Lung (tissue), 12 donors: ENCODE data around the gene XYLT1. TPM values are rescaled to one million over a fixed set of nuclear protein-coding genes. Genes with fewer than 3 reads are reported as not detected.

Experiments
- ATAC-seq: fragments of 200-7000 bp; cut with Tn5 transposase; one replicate; pipeline ENCODE4 v1.9.1; 2020; ENCODE audit warnings: moderate number of reproducible peaks; ENCODE audit not compliant: insufficient read depth, low FRiP score
- DNase-seq, 3 donors: peaks; one replicate each; pipeline ENCODE4 v3.0.0-alpha.2; 2013 to 2017
- H3K27ac ChIP-seq, 2 donors: one replicate each; pipeline ENCODE4 v1.5.1; 2013; ENCODE audit warnings: mild to moderate bottlenecking in 2 of 2, moderate library complexity in 2 of 2, control low read depth in 1 of 2, inconsistent platforms in 1 of 2, low read depth in 1 of 2, low read length in 1 of 2
- H3K27me3 ChIP-seq, 3 donors: one replicate each; pipeline ENCODE4 v1.5.1; 2013; ENCODE audit warnings: low read length in 2 of 3; ENCODE audit not compliant: control insufficient read depth in 3 of 3, insufficient read depth in 3 of 3
- H3K36me3 ChIP-seq, 4 donors: one replicate each; pipeline ENCODE4 v1.5.1; 2013; ENCODE audit warnings: low read length in 4 of 4, mild to moderate bottlenecking in 1 of 4, moderate library complexity in 1 of 4; ENCODE audit not compliant: control insufficient read depth in 4 of 4, insufficient read depth in 4 of 4
- H3K4me1 ChIP-seq, 5 donors: one replicate each; pipeline ENCODE4 v1.5.1; 2013; ENCODE audit warnings: low read length in 5 of 5, mild to moderate bottlenecking in 2 of 5, moderate library complexity in 1 of 5; ENCODE audit not compliant: control insufficient read depth in 5 of 5, insufficient read depth in 5 of 5
- H3K4me3 ChIP-seq: one replicate; pipeline ENCODE4 v1.5.1; 2013; ENCODE audit warnings: mild to moderate bottlenecking, control low read depth, moderate library complexity
- H3K9ac ChIP-seq, 2 donors: one replicate each; pipeline ENCODE4 v1.5.1; 2013; ENCODE audit warnings: low read length in 2 of 2, control low read depth in 1 of 2; ENCODE audit not compliant: insufficient read depth in 1 of 2
- H3K9me3 ChIP-seq, 4 donors: one replicate each; pipeline ENCODE4 v1.5.1; 2013; ENCODE audit warnings: low read length in 3 of 4, mild to moderate bottlenecking in 1 of 4, moderate library complexity in 1 of 4; ENCODE audit not compliant: control insufficient read depth in 4 of 4, insufficient read depth in 3 of 4
- CTCF ChIP-seq: IDR thresholded peaks from 2 replicates; pipeline ENCODE4 v1.5.1; 2012; ENCODE audit warnings: mild to moderate bottlenecking; ENCODE audit errors: control extremely low read depth, extremely low read depth
- WGBS, 2 donors: extraction: QIAGEN DNeasy Blood & Tissue Kit; methylation state at CpG; one replicate each; pipeline ENCODE4 v1.1.7; 2013; 5-methylcytosine and 5-hydroxymethylcytosine counted together
- polyA plus RNA-seq, 2 donors: library from polyadenylated mRNA; stranded (reverse); fragments of 200-250 nt; gene quantifications; one replicate each; pipeline ENCODE4 v1.2.1, GENCODE V29; 2013
- total RNA-seq, 2 donors: library from RNA; depleted of rRNA in 1 of 2; stranded (reverse); fragments of >200 nt in 1 of 2; gene quantifications; one replicate each; pipeline ENCODE4 v1.2.1, GENCODE V29; 2014 to 2021
- donor health status: control.
- donor health status: control.
- donor health status: Bipolar disorder and iron deficiency.
- donor health status: healthy.
- donor health status: DM: yes; HTN: yes; CAD: no.

XYLT1 gene
- total and polyA plus RNA-seq, 4 donors: 1.4 to 11.5 (median 6.9) TPM

- H3K4me3 ChIP-seq: no peak overlapping the region
- H3K27ac ChIP-seq: no peak overlapping the region
- no peaks in the 10 kb centered on the region for H3K27me3 ChIP-seq
- no peak for TF ChIP-seq CTCF
- WGBS, 2 donors: 86 to 90% methylated on average over 6 of the region's 6 CpGs
- ATAC-seq (no peak), DNase-seq (no peak)
- H3K4me1 ChIP-seq: no peaks in the 10 kb centered on the region
- peaks cover 0 to 2% (median 0%) of the 10 kb centered on the region in 4 donors for H3K36me3 ChIP-seq
- no peak overlapping the region for H3K9ac ChIP-seq
- H3K9me3 ChIP-seq: no peaks in the 10 kb centered on the region
These were observed 372.1 kb downstream of the XYLT1 start for GRCh38 chr16:17098685-17099084.

GRCh38 chr16:17084130-17084529 is 386.6 kb downstream of the XYLT1 start:
- DNase-seq (peak in 2 of 3 donors; percentile 11 to 41), ATAC-seq (no peak)
- WGBS, 2 donors: 49 to 59% methylated on average over 2 of the region's 2 CpGs
- no peak overlapping the region for H3K27ac ChIP-seq
- no peak for TF ChIP-seq CTCF
- no peak overlapping the region for H3K4me3 ChIP-seq
- no peaks in the 10 kb centered on the region for H3K36me3 ChIP-seq
- H3K27me3 ChIP-seq: peaks cover 0 to under 1% (median 0%) of the 10 kb centered on the region in 3 donors
- H3K4me1 ChIP-seq: no peaks in the 10 kb centered on the region
- H3K9me3 ChIP-seq: peaks cover 0 to 2% (median 0%) of the 10 kb centered on the region in 4 donors
- no peak overlapping the region for H3K9ac ChIP-seq

- H3K9me3 ChIP-seq: peaks cover 0 to 2% (median 0%) of the 10 kb centered on the region in 4 donors
- no peaks in the 10 kb centered on the region for H3K4me1 ChIP-seq
- H3K9ac ChIP-seq: no peak overlapping the region
- 16 to 33% methylated on average over 1 of the region's 1 CpG for WGBS, 2 donors
- no peak for TF ChIP-seq CTCF
- DNase-seq: peak in 2 of 3 donors; percentile 33 to 35
- H3K27ac ChIP-seq: no peak overlapping the region
- no peak overlapping the region for H3K4me3 ChIP-seq
- peaks cover 0 to 3% (median 0%) of the 10 kb centered on the region in 3 donors for H3K27me3 ChIP-seq
- H3K36me3 ChIP-seq: no peaks in the 10 kb centered on the region
- no peak for ATAC-seq
These were observed 387.1 kb downstream of the XYLT1 start for GRCh38 chr16:17083628-17084027.
